ENCODE results near the gene KDM4B. TPM values are rescaled to one million over a fixed set of nuclear protein-coding genes. Genes with fewer than 3 reads are reported as not detected.

Gene KDM4B
- total RNA-seq, 1 donor from 2014 or later, result 34.1 TPM

- Histone ChIP-seq H3K27me3 (ENCODE audit: low read depth) (no peaks in the 10 kb centered on the region), H3K4me1 (peaks cover 12% of the 10 kb centered on the region), H3K9me3 (replicated peaks) (peaks cover 4% of the 10 kb centered on the region), H3K36me3 (peaks cover 52% of the 10 kb centered on the region), H3K27ac (replicated peaks) (no peak overlapping the region), H3K4me3 (no peak overlapping the region)
- no peak for DNase-seq
- no peak for TF ChIP-seq CTCF (IDR thresholded peaks at IDR 0.05; ENCODE audit: borderline replicate concordance)
- intact Hi-C loops (cut with micrococcal nuclease), result no loop called here
These were observed 151.9 kb downstream of the KDM4B start for GRCh38 chr19:5120833-5121232.

GRCh38 chr19:5121266-5122120 lies 152.6 kb downstream of the KDM4B start:
- H3K27me3 ChIP-seq (ENCODE audit: low read depth), result no peaks in the 10 kb centered on the region
- intact Hi-C loops (cut with micrococcal nuclease), result no loop called here
- peaks cover 52% of the 10 kb centered on the region for H3K36me3 ChIP-seq

GRCh38 chr19:5122121-5122400 lies 153.1 kb downstream of the KDM4B start:
- H3K27ac ChIP-seq (replicated peaks), result no peak overlapping the region
- intact Hi-C loops (cut with micrococcal nuclease), result no loop called here
- H3K9me3 ChIP-seq (replicated peaks), result no peaks in the 10 kb centered on the region
- H3K27me3 ChIP-seq (ENCODE audit: low read depth), result no peaks in the 10 kb centered on the region
- no peak overlapping the region for H3K4me3 ChIP-seq
- H3K4me1 ChIP-seq, result peaks cover 24% of the 10 kb centered on the region
- no peak for TF ChIP-seq CTCF (IDR thresholded peaks at IDR 0.05; ENCODE audit: borderline replicate concordance)
- no peak for DNase-seq
- peaks cover 52% of the 10 kb centered on the region for H3K36me3 ChIP-seq

More at GRCh38 chr19:5121266-5122120, 152.6 kb downstream of the KDM4B start:
- H3K27ac ChIP-seq (replicated peaks), result no peak overlapping the region
- no peak overlapping the region for H3K4me3 ChIP-seq
- TF ChIP-seq CTCF (IDR thresholded peaks at IDR 0.05; ENCODE audit: borderline replicate concordance), result no peak
- DNase-seq, result no peak
- peaks cover 19% of the 10 kb centered on the region for H3K4me1 ChIP-seq
- H3K9me3 ChIP-seq (replicated peaks), result no peaks in the 10 kb centered on the region

DNA sequence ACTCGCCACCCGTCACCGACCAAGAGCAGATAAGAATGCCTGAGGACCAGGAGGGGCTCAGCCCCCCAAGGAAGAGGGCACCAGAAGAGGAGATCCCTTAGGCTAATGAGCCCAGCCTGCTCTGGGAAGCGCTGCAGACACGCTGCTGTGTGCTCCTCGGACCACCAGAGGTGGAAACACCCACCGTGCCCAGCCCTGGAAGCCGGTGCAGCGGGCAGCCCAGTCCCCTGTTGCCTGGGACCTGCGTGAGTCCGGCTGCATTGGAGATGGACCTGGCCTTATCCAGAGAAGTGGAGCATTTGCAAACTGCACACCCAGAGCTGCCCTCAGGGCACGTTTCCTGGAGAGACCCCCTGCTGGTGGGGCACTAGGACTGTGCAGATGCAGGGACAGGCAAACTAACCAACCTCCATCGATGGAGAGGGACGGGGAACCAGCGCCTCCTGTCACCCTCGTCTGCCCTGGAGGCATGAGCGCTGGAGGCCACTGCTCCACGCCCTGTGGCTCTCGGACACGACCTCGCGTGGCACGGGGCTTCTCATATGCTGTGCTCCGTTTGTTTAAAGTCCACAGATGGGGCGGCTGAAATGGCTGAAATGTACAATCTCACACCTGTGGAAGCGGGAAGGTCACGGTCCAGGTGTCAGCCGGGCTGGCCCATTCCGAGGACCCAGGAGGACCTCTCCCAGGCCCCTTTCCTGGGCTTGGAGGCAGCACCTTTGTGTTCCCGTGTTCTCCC lies 153.9 kb downstream of the KDM4B start:
- DNase-seq, result no peak
- H3K27ac ChIP-seq (replicated peaks), result no peak overlapping the region
- peaks cover 52% of the 10 kb centered on the region for H3K36me3 ChIP-seq
- intact Hi-C loops (cut with micrococcal nuclease), result no loop called here
- H3K4me1 ChIP-seq, result peaks cover 32% of the 10 kb centered on the region
- no peaks in the 10 kb centered on the region for H3K9me3 ChIP-seq (replicated peaks)
- no peak for TF ChIP-seq CTCF (IDR thresholded peaks at IDR 0.05; ENCODE audit: borderline replicate concordance)
- H3K4me3 ChIP-seq, result no peak overlapping the region
- no peaks in the 10 kb centered on the region for H3K27me3 ChIP-seq (ENCODE audit: low read depth)

DNA sequence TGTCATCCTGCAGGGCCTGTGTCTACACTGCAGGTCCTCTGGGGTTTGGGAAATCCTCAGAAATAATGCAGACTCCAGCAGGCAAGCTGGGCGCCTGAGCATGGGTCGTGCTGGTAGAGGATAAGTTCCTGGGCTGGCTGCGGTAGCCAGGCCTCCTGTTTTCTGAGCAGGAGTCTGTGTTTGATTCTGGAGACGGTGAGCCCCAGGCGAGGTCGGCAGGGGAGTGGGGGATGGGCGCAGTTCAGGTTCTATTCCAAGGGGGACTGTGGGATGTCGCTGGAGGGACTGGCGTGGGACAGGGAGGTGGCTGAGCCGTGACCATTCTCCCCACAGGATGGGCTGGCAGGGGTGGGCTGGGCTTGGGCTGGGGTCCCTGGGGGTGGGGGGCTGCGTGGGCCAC lies 154.7 kb downstream of the KDM4B start:
- Histone ChIP-seq H3K36me3 (peaks cover 51% of the 10 kb centered on the region), H3K27ac (replicated peaks) (no peak overlapping the region), H3K4me1 (peaks cover 40% of the 10 kb centered on the region), H3K9me3 (replicated peaks) (no peaks in the 10 kb centered on the region), H3K4me3 (no peak overlapping the region), H3K27me3 (ENCODE audit: low read depth) (no peaks in the 10 kb centered on the region)
- no peak for DNase-seq
- intact Hi-C loops (cut with micrococcal nuclease), result no loop called here
- TF ChIP-seq CTCF (IDR thresholded peaks at IDR 0.05; ENCODE audit: borderline replicate concordance), result no peak

Measured in left ventricle myocardium inferior (tissue), 1 donor.